GM18519 (cell line): ENCODE measurements around the gene RCAN2.
"Not testable (repeated sequence)": the region's sequence is repeated elsewhere in the genome, so short reads cannot be mapped to it uniquely, and the experiment has no call there.

Experiments used
- ATAC-seq: cut with Tn5 transposase; IDR thresholded peaks from one replicate; pipeline ENCODE4 v1.9.1; 2021; ENCODE audit warnings: mild to moderate bottlenecking, moderate library complexity; ENCODE audit not compliant: unreplicated experiment, low FRiP score

Gene RCAN2

DNA sequence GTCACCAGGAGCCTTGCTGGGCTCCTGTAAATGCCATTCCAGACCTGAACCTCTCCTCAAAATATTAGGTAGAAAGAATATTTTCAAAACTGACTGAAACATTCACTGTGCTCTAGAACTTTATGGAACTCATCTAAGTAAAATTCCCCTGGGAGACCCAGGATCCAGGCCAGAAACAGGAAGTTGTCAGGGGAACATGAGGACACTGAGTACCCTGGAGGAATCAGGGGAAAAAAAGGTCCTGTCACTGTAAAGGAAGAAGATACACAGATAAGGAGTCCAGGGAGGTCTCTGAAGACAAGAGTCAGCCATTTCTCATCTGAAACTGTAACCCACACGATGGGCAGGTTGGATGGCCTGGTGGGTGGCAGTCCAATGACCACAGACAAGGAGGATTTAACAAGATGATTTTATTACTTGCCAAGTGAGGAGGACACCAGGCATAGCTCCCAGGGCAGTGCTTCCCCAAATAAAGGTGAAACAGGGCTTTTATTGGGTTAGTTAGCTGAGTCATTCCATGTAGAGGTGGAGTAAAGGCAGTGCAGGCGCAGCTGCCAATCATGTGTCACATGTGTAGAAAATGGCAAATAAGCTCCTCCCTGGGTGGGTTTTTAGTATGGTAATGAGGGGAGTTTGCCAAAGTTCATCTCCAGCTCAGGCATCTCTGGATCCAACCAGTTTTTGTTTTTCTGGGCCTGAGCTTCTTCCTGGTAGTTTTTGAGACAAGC, 138.5 kb downstream of the RCAN2 start:
- ATAC-seq = no peak

GRCh38 chr6:46350714-46351113, 140.5 kb downstream of the RCAN2 start:
- ATAC-seq = no peak

- no peak for ATAC-seq
Observed at GRCh38 chr6:46347669-46348068, 143.6 kb downstream of the RCAN2 start.

DNA sequence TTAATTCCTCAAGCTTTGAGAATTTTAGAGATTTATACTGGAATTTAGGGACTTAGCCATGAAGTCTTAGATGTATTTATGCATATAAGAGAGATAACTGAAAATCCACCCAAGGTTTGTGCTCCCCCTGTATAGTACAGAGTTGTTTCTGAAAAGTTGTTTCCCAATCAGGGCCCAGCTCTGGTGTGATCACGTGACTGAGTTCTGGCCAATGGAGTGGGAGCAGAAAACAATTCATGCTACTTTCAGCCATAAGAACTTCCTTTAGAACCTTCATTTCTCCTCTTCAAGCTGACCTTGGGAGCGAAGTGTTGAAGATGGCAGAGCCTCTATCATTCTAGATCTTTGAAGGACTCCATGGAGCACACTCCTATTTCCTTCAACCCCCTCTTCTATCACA, 151.0 kb downstream of the RCAN2 start:
- no peak for ATAC-seq

DNA sequence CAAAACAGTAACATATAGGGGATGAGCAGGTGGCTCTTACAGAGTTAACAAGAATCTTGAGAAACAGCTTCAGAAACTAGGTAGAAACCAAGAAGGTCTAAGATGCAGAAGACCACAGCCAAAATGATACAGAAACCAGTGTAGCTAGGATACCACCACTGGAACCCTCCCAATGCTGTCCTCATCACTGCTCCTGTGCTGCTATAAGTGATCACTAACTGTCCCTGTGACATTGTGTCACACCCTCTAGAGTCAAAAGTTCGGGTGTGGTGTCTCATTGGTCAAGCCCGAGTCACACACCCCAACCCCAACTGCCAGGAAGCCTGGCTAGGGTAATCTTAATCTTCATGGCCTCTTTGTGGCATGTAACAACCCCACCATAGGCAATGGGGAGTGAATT, 153.1 kb downstream of the RCAN2 start:
- ATAC-seq = no peak

GRCh38 chr6:46334442-46334841, 156.8 kb downstream of the RCAN2 start:
- ATAC-seq = no peak

- no peak for ATAC-seq
Observed at GRCh38 chr6:46333481-46333880, 157.8 kb downstream of the RCAN2 start.

GRCh38 chr6:46332448-46332847, 158.8 kb downstream of the RCAN2 start:
- ATAC-seq = not testable (repeated sequence)

GRCh38 chr6:46331461-46331860, 159.8 kb downstream of the RCAN2 start:
- ATAC-seq = no peak

GRCh38 chr6:46329568-46329967, 161.7 kb downstream of the RCAN2 start:
- ATAC-seq = no peak

- no peak for ATAC-seq
Observed at GRCh38 chr6:46327779-46328178, 163.5 kb downstream of the RCAN2 start.

DNA sequence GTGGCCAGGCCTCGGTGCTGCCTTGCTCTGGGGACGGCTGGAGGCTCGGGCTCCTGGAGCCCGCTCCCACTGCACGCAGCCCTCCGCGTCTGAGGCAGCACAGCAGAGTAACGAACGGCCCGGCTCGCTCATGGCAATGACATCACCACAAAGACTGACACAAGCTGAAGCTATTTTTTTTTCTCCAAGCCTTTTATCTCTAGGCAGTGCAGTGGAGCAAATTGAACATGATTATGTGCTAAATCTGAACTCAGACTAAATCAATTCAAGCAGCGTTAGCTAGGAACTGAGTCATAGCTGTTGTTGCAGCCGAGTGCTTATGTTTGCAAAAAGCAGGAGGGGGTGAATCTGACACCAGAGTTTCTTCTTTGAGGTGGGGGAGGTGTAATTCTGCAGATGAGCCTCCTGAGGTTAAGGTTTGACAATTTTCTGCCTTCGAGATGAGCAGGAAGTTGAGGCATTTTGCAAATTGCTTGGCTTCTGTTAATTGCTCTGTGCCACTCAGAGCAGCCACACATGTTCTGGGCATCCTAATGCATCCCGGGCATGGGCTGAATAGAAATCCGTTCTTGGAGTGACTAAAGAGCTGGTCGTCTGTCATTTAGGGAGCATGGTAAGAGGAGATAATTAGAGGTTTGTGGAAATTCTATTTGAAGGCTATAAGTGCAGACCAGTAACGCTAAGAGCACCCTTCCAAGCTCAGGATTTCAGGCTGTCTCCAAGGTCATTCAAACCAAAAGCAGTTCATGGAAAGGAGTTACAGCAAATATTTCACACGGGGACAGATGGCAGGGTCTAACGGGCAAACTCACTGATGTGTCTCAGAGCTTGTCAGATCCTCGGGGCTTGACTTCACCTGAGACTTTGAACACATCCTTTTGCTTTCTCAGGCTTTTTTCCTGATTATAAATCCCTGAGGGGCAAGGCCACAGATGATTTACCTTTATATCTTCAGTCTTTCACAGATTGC, 165.4 kb downstream of the RCAN2 start:
- ATAC-seq = no peak

DNA sequence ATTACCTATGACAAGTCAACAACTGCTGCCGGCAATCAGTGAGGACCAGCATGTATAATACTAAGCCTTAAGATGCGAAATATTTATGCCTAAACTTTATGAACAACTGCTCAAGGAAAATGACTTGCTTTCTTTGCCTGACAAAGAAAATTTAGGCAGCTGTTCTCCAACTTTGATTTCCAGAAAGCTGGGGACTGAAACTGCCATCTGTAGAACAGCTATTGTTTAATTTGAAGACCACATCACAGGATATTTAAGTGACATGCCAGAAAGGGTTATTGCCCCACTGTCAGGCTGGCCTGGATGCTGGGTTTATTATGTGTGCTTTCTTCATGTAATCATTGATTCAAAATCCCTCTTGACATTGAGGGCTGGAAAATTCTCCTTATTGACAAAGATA, 166.5 kb downstream of the RCAN2 start:
- ATAC-seq = no peak

- no peak for ATAC-seq
Observed at GRCh38 chr6:46323966-46324622, 167.2 kb downstream of the RCAN2 start.

DNA sequence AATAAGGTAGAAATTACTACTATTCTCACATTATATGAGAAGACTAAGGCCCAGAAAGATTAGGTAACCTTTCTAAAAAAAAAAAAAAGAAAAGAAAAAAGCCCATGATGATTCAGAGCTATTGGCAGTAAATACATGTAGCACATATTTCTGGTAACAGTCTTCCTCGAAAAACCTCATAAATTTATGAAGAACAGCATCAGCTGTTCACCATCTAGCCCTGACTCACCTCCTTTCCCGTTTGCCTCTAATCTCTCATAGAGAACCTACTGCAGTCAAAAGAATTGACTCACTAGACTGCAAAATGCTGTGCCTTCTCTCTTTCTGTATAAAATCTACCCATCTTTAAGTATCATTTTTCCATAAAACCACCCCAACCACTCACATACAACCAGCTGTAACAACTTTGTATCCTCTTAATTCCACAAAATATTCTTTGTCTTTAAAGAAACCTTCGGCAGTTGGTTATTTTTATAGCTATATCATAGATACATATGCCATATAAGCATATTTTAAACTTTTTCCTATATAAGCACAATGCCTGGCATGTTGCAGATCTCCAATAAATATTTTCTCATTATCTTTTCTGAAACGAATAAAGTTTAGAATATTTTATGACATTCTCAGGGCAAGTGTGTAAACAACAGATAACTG, 167.8 kb downstream of the RCAN2 start:
- no peak for ATAC-seq

- no peak for ATAC-seq
Observed at GRCh38 chr6:46320505-46320904, 170.7 kb downstream of the RCAN2 start.

DNA sequence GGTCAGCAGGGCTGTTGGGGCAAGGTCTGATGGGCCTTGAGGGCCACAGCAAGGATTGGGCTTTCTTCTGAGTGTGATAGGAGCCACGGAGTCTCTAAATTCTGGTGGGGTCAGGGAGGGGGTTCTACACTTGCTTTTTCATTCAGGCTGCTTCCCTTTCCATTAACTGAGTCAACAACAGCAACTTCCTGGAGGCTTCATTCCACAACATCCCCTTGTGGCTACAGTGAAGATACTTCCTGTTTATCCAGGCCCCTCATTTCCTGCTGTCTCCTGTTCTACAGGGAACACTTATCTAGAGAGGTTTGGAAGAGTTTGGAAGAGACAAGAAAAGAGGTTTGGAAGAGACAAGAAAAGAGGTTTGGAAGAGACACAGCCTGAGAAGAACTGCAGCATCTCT, 175.7 kb downstream of the RCAN2 start:
- ATAC-seq = no peak

- ATAC-seq = no peak
Observed at GRCh38 chr6:46312654-46313053, 178.6 kb downstream of the RCAN2 start.

- ATAC-seq = no peak
Observed at GRCh38 chr6:46310196-46310595, 181.1 kb downstream of the RCAN2 start.

GRCh38 chr6:46306431-46306830, 184.8 kb downstream of the RCAN2 start:
- ATAC-seq = no peak

GRCh38 chr6:46305833-46306232, 185.4 kb downstream of the RCAN2 start:
- no peak for ATAC-seq
